ENCODE data around the gene KRTAP10-4.

DNA sequence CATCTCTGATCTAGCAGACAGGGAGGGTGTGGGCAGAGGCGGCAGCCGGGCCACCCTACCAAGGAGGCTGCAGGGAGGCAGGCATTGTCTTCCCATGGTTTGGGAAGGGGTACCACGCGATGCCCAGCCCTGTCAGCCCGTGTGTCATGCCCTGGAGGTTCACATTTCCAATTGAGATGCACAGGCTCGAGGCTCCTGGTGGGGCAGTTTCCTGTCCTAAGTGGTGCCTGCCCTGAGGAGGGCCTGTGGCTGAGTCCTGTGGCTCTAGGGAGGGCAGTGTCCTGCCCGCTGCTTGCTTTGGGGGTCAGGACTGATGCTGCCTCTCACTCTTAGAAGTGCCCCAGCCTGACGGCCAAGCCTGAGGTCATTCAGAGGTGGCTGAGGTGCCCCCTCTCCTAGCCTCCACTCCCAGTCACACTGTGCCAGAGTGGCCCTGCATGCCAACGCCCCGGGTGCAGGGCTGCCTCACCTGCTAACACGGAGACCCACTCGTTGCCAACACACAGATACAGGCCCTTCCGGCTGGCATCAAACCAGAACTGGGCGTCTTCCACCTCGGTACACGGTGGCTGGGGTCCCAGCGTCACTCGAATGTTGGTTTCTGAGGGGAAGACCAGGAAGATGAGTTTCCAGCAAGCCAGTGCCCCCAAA is 45.4 kb upstream of the KRTAP10-4 start:
- no peak for TF ChIP-seq EP300 (IDR thresholded peaks at IDR 0.05; ENCODE audit: borderline replicate concordance in 1 of 2, low read depth in 1 of 2, low read length in 1 of 2)
- TF ChIP-seq, protein P1, sequence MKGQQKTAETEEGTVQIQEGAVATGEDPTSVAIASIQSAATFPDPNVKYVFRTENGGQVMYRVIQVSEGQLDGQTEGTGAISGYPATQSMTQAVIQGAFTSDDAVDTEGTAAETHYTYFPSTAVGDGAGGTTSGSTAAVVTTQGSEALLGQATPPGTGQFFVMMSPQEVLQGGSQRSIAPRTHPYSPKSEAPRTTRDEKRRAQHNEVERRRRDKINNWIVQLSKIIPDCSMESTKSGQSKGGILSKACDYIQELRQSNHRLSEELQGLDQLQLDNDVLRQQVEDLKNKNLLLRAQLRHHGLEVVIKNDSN (IDR thresholded peaks at IDR 0.05; ENCODE audit: borderline replicate concordance, low read depth): no peak
- TF ChIP-seq, protein P2, sequence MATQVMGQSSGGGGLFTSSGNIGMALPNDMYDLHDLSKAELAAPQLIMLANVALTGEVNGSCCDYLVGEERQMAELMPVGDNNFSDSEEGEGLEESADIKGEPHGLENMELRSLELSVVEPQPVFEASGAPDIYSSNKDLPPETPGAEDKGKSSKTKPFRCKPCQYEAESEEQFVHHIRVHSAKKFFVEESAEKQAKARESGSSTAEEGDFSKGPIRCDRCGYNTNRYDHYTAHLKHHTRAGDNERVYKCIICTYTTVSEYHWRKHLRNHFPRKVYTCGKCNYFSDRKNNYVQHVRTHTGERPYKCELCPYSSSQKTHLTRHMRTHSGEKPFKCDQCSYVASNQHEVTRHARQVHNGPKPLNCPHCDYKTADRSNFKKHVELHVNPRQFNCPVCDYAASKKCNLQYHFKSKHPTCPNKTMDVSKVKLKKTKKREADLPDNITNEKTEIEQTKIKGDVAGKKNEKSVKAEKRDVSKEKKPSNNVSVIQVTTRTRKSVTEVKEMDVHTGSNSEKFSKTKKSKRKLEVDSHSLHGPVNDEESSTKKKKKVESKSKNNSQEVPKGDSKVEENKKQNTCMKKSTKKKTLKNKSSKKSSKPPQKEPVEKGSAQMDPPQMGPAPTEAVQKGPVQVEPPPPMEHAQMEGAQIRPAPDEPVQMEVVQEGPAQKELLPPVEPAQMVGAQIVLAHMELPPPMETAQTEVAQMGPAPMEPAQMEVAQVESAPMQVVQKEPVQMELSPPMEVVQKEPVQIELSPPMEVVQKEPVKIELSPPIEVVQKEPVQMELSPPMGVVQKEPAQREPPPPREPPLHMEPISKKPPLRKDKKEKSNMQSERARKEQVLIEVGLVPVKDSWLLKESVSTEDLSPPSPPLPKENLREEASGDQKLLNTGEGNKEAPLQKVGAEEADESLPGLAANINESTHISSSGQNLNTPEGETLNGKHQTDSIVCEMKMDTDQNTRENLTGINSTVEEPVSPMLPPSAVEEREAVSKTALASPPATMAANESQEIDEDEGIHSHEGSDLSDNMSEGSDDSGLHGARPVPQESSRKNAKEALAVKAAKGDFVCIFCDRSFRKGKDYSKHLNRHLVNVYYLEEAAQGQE (IDR thresholded peaks at IDR 0.05; ENCODE audit: low read depth, low read length): no peak
- TF ChIP-seq, protein P3, sequence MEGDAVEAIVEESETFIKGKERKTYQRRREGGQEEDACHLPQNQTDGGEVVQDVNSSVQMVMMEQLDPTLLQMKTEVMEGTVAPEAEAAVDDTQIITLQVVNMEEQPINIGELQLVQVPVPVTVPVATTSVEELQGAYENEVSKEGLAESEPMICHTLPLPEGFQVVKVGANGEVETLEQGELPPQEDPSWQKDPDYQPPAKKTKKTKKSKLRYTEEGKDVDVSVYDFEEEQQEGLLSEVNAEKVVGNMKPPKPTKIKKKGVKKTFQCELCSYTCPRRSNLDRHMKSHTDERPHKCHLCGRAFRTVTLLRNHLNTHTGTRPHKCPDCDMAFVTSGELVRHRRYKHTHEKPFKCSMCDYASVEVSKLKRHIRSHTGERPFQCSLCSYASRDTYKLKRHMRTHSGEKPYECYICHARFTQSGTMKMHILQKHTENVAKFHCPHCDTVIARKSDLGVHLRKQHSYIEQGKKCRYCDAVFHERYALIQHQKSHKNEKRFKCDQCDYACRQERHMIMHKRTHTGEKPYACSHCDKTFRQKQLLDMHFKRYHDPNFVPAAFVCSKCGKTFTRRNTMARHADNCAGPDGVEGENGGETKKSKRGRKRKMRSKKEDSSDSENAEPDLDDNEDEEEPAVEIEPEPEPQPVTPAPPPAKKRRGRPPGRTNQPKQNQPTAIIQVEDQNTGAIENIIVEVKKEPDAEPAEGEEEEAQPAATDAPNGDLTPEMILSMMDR (IDR thresholded peaks at IDR 0.05): no peak
- no peak for TF ChIP-seq YY1 (IDR thresholded peaks at IDR 0.05; ENCODE audit: low read depth)
- TF ChIP-seq NRF1 (IDR thresholded peaks at IDR 0.05; ENCODE audit: low read depth, low read length): no peak
